Lower leg skin (tissue), 4 donors: ENCODE results near the gene ITPKC. TPM values are rescaled to one million over a fixed set of nuclear protein-coding genes. Genes with fewer than 3 reads are reported as not detected.

ENCODE experiments used
- DNase-seq, 2 donors: peaks; one replicate each; pipeline ENCODE4 v3.0.0-alpha.2; 2019; ENCODE audit warnings: low spot score in 2 of 2
- H3K4me3 ChIP-seq: fragments of 200-600 bp; sonication (generic); 2 replicates; pipeline ENCODE4 v1.5.1; 2017; ENCODE audit warnings: mild to moderate bottlenecking, low read depth; ENCODE audit not compliant: poor library complexity, severe bottlenecking
- POLR2A ChIP-seq, 2 donors: fragments of 450-650 bp; IDR thresholded peaks; one replicate each; pipeline ENCODE4 v1.6.1; 2016 to 2017; ENCODE audit warnings: antibody characterized with exemption in 2 of 2, mild to moderate bottlenecking in 1 of 2, moderate library complexity in 1 of 2
- WGBS, 2 donors: methylation state at CpG; one replicate each; pipeline ENCODE4 v1.1.5; 2018; 5-methylcytosine and 5-hydroxymethylcytosine counted together
- intact Hi-C: fragments of 100-400 bp; cut with DNase I; formaldehyde crosslinking; loops from one replicate; pipeline ENCODE4 v1.15.0; 2023; ENCODE audit warnings: low total_unique reads
- total RNA-seq, 4 donors: library from RNA; depleted of rRNA; stranded (reverse); fragments of >200 nt; gene quantifications; one replicate each; pipeline ENCODE4 v1.1.0, GENCODE V29; 2016
- TF ChIP-seq, protein P1 (sequence below), 3 donors: fragments of 450-650 bp; IDR thresholded peaks; one replicate each; pipeline ENCODE4 v1.5.1; 2016; ENCODE audit warnings: antibody characterized with exemption in 3 of 3, mild to moderate bottlenecking in 3 of 3, moderate library complexity in 2 of 3

Gene ITPKC
- total RNA-seq, 4 donors from 2014 or later, result 83.1 to 104 (median 93.6) TPM

- TF ChIP-seq POLR2A (IDR thresholded peaks at IDR 0.05), result no peak
- TF ChIP-seq, protein P1, sequence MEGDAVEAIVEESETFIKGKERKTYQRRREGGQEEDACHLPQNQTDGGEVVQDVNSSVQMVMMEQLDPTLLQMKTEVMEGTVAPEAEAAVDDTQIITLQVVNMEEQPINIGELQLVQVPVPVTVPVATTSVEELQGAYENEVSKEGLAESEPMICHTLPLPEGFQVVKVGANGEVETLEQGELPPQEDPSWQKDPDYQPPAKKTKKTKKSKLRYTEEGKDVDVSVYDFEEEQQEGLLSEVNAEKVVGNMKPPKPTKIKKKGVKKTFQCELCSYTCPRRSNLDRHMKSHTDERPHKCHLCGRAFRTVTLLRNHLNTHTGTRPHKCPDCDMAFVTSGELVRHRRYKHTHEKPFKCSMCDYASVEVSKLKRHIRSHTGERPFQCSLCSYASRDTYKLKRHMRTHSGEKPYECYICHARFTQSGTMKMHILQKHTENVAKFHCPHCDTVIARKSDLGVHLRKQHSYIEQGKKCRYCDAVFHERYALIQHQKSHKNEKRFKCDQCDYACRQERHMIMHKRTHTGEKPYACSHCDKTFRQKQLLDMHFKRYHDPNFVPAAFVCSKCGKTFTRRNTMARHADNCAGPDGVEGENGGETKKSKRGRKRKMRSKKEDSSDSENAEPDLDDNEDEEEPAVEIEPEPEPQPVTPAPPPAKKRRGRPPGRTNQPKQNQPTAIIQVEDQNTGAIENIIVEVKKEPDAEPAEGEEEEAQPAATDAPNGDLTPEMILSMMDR (IDR thresholded peaks at IDR 0.05), result no peak
- no peak for DNase-seq
- intact Hi-C loops, result no loop called here
- H3K4me3 ChIP-seq, result peak overlapping the region; percentile 54
- 0 to 1% methylated on average over 10 of the region's 10 CpGs for WGBS, 2 donors
These were observed 60.7 kb downstream of the ITPKC start for GRCh38 chr19:40777645-40777936.

GRCh38 chr19:40777937-40778705, 61.2 kb downstream of the ITPKC start, which contains the start of gene RAB4B:
Gene RAB4B, plus strand, starts transcription at chr19:40778247. Its CDS starts 129 bp downstream, at chr19:40778376.
- TF ChIP-seq, protein P1 (IDR thresholded peaks at IDR 0.05), result no peak
- no peak for TF ChIP-seq POLR2A (IDR thresholded peaks at IDR 0.05)
- peak within 1 kb of the TSS; percentile 54 for H3K4me3 ChIP-seq
- intact Hi-C loops, result no loop called here
- WGBS, 2 donors, result 1% methylated on average over 54 to 56 of the region's 56 CpGs
- peak; percentile 100 for DNase-seq

GRCh38 chr19:40778706-40779284, 61.9 kb downstream of the ITPKC start:
- no peak for DNase-seq
- no peak for TF ChIP-seq POLR2A (IDR thresholded peaks at IDR 0.05)
- TF ChIP-seq, protein P1 (IDR thresholded peaks at IDR 0.05), result no peak
- 14 to 19% methylated on average over 7 of the region's 7 CpGs for WGBS, 2 donors
- intact Hi-C loops, result no loop called here
- H3K4me3 ChIP-seq, result peak overlapping the region; percentile 54

- 96 to 97% methylated on average over 5 of the region's 5 CpGs for WGBS, 2 donors
- TF ChIP-seq POLR2A (IDR thresholded peaks at IDR 0.05), result no peak
- TF ChIP-seq, protein P1 (IDR thresholded peaks at IDR 0.05), result no peak
- no peak overlapping the region for H3K4me3 ChIP-seq
- intact Hi-C loops, result no loop called here
- no peak for DNase-seq
These were observed 63.7 kb downstream of the ITPKC start for GRCh38 chr19:40780582-40780981.

DNA sequence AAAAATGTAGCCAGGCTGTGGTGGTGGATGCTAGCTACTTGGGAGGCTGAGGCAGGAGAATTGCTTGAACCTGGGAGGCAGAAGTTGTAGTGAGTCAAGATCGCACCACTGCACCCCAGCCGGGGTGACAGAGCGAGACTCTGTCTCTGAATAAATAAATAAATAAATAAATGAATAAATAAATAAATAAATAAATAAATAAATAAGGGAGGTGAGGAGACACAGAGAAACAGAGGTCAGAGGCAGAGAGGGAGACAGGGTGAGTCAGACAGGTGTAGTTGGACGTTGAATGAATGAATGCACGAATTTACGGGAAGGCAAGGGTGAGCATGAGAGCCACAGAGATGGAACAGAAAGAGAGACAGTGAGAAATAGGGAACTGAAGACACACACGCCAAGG, 64.2 kb downstream of the ITPKC start:
- no peak for TF ChIP-seq POLR2A (IDR thresholded peaks at IDR 0.05)
- TF ChIP-seq, protein P1 (IDR thresholded peaks at IDR 0.05), result no peak
- WGBS, 2 donors, result 95 to 98% methylated on average over 7 of the region's 7 CpGs
- intact Hi-C loops, result no loop called here
- no peak for DNase-seq
- no peak overlapping the region for H3K4me3 ChIP-seq
